Spinal cord (tissue), 10 donors: ENCODE results near the gene UBE2Q1. TPM values are rescaled to one million over a fixed set of nuclear protein-coding genes. Genes with fewer than 3 reads are reported as not detected.

ENCODE experiments used
- DNase-seq, 6 donors: peaks; one replicate each; pipeline versions ENCODE4 v3.0.0 to v3.0.0-alpha.2; 2013 to 2015; ENCODE audit warnings: low spot score in 6 of 6, low read depth in 4 of 6
- H3K27ac ChIP-seq: one replicate; pipeline ENCODE4 v1.5.1; 2013; ENCODE audit warnings: low read depth, low read length, control low read depth
- H3K27me3 ChIP-seq: one replicate; pipeline ENCODE4 v1.6.1; 2013; ENCODE audit warnings: low read length; ENCODE audit not compliant: control insufficient read depth, insufficient read depth
- H3K36me3 ChIP-seq: one replicate; pipeline ENCODE4 v1.6.1; 2013; ENCODE audit warnings: low read length; ENCODE audit not compliant: control insufficient read depth, insufficient read depth
- H3K4me1 ChIP-seq: one replicate; pipeline ENCODE4 v1.6.1; 2013; ENCODE audit warnings: low read length; ENCODE audit not compliant: control insufficient read depth, insufficient read depth
- H3K4me3 ChIP-seq: one replicate; pipeline ENCODE4 v1.5.1; 2013; ENCODE audit warnings: low read depth, low read length, control low read depth
- H3K9me3 ChIP-seq: one replicate; pipeline ENCODE4 v1.6.1; 2013; ENCODE audit warnings: low read length; ENCODE audit not compliant: control insufficient read depth, insufficient read depth
- WGBS: methylation state at CpG from one replicate; pipeline ENCODE4 v1.1.5; 2013; ENCODE audit warnings: missing lambda C conversion rate; ENCODE audit not compliant: insufficient coverage; 5-methylcytosine and 5-hydroxymethylcytosine counted together
- polyA plus RNA-seq, 2 donors: library from polyadenylated mRNA; unstranded; fragments of 120-200 nt; gene quantifications; one replicate each; pipeline ENCODE4 v1.2.1, GENCODE V29; 2013; ENCODE audit not compliant: insufficient read length in 2 of 2
- total RNA-seq, 2 donors: library from RNA; depleted of rRNA in 1 of 2; stranded (reverse); fragments of 120-200 nt in 1 of 2; fragments of >200 nt in 1 of 2; gene quantifications; one replicate each; pipeline versions ENCODE4 v1.2.3 to v1.2.4, GENCODE V29; 2013 to 2014
- donor health status: healthy.

Gene UBE2Q1
- total and polyA plus RNA-seq, 4 donors: 21.1 to 111 (median 72.2) TPM

GRCh38 chr1:154521695-154522094 lies 36.8 kb downstream of the UBE2Q1 start:
- Histone ChIP-seq H3K4me3 (no peak overlapping the region), H3K9me3 (no peaks in the 10 kb centered on the region), H3K36me3 (no peaks in the 10 kb centered on the region), H3K27me3 (no peaks in the 10 kb centered on the region), H3K4me1 (no peaks in the 10 kb centered on the region), H3K27ac (no peak overlapping the region)
- DNase-seq: no peak
- WGBS: 58% methylated on average over 3 of the region's 3 CpGs

- H3K9me3 ChIP-seq: no peaks in the 10 kb centered on the region
- no peaks in the 10 kb centered on the region for H3K4me1 ChIP-seq
- 70% methylated on average over 2 of the region's 3 CpGs for WGBS
- DNase-seq: no peak
- no peaks in the 10 kb centered on the region for H3K27me3 ChIP-seq
- no peak overlapping the region for H3K27ac ChIP-seq
- no peak overlapping the region for H3K4me3 ChIP-seq
- no peaks in the 10 kb centered on the region for H3K36me3 ChIP-seq
Observed at GRCh38 chr1:154520333-154520732, 38.1 kb downstream of the UBE2Q1 start.

- DNase-seq: no peak
- Histone ChIP-seq H3K27me3 (no peaks in the 10 kb centered on the region), H3K27ac (no peak overlapping the region), H3K4me3 (no peak overlapping the region), H3K4me1 (no peaks in the 10 kb centered on the region), H3K36me3 (no peaks in the 10 kb centered on the region), H3K9me3 (no peaks in the 10 kb centered on the region)
- 65% methylated on average over 8 of the region's 9 CpGs for WGBS
Observed at GRCh38 chr1:154519591-154519991, 38.9 kb downstream of the UBE2Q1 start.

- no peak overlapping the region for H3K4me3 ChIP-seq
- H3K4me1 ChIP-seq: no peaks in the 10 kb centered on the region
- no peak for DNase-seq
- no peaks in the 10 kb centered on the region for H3K27me3 ChIP-seq
- H3K36me3 ChIP-seq: no peaks in the 10 kb centered on the region
- H3K9me3 ChIP-seq: no peaks in the 10 kb centered on the region
- H3K27ac ChIP-seq: no peak overlapping the region
- WGBS: 92% methylated on average over 10 of the region's 11 CpGs
Observed at GRCh38 chr1:154517661-154518060, 40.8 kb downstream of the UBE2Q1 start.

- H3K27ac ChIP-seq: no peak overlapping the region
- peaks cover 2% of the 10 kb centered on the region for H3K27me3 ChIP-seq
- DNase-seq: no peak
- no peaks in the 10 kb centered on the region for H3K4me1 ChIP-seq
- H3K4me3 ChIP-seq: no peak overlapping the region
- H3K36me3 ChIP-seq: no peaks in the 10 kb centered on the region
- H3K9me3 ChIP-seq: no peaks in the 10 kb centered on the region
- WGBS: no CpG with 5 or more reads among the region's 7 CpGs
Observed at GRCh38 chr1:154514066-154514553, 44.4 kb downstream of the UBE2Q1 start.

GRCh38 chr1:154512760-154513159 lies 45.7 kb downstream of the UBE2Q1 start:
- H3K27me3 ChIP-seq: peaks cover 4% of the 10 kb centered on the region
- H3K9me3 ChIP-seq: no peaks in the 10 kb centered on the region
- H3K4me1 ChIP-seq: no peaks in the 10 kb centered on the region
- no peak overlapping the region for H3K27ac ChIP-seq
- no peak overlapping the region for H3K4me3 ChIP-seq
- DNase-seq: no peak
- no peaks in the 10 kb centered on the region for H3K36me3 ChIP-seq
- 61% methylated on average over 2 of the region's 3 CpGs for WGBS

GRCh38 chr1:154503898-154504297 lies 54.6 kb downstream of the UBE2Q1 start:
- Histone ChIP-seq H3K4me3 (no peak overlapping the region), H3K9me3 (peaks cover 2% of the 10 kb centered on the region), H3K27me3 (peaks cover 63% of the 10 kb centered on the region), H3K36me3 (no peaks in the 10 kb centered on the region), H3K4me1 (peaks cover 12% of the 10 kb centered on the region), H3K27ac (no peak overlapping the region)
- DNase-seq: no peak
- 100% methylated on average over 1 of the region's 5 CpGs for WGBS

GRCh38 chr1:154502744-154503115 lies 55.7 kb downstream of the UBE2Q1 start:
- Histone ChIP-seq H3K4me1 (peaks cover 12% of the 10 kb centered on the region), H3K27ac (no peak overlapping the region), H3K36me3 (no peaks in the 10 kb centered on the region), H3K27me3 (peaks cover 61% of the 10 kb centered on the region), H3K4me3 (no peak overlapping the region), H3K9me3 (peaks cover 2% of the 10 kb centered on the region)
- no peak for DNase-seq
- WGBS: 8% methylated on average over 43 of the region's 43 CpGs

GRCh38 chr1:154502066-154502743 lies 56.3 kb downstream of the UBE2Q1 start, which contains the start of the genes SHE and TDRD10:
Gene SHE (minus strand): TSS chr1:154502412. CDS start chr1:154502026, 386 bp downstream.
Gene TDRD10 (plus strand): TSS chr1:154502219. CDS start chr1:154506904, 4,685 bp downstream.
- H3K27me3 ChIP-seq: peaks cover 58% of the 10 kb centered on the region
- H3K27ac ChIP-seq: no peak within 1 kb of the TSS
- H3K4me3 ChIP-seq: peak within 1 kb of the TSS; percentile 28
- under 1% methylated on average over 90 of the region's 90 CpGs for WGBS
- no peak for DNase-seq
- peaks cover 2% of the 10 kb centered on the region for H3K9me3 ChIP-seq
- H3K4me1 ChIP-seq: peaks cover 12% of the 10 kb centered on the region
- H3K36me3 ChIP-seq: no peaks in the 10 kb centered on the region

- H3K27me3 ChIP-seq: peaks cover 58% of the 10 kb centered on the region
- peak overlapping the region; percentile 28 for H3K4me3 ChIP-seq
- peaks cover 2% of the 10 kb centered on the region for H3K9me3 ChIP-seq
- 2% methylated on average over 54 of the region's 54 CpGs for WGBS
- no peak overlapping the region for H3K27ac ChIP-seq
- DNase-seq: no peak
- H3K4me1 ChIP-seq: peaks cover 12% of the 10 kb centered on the region
- H3K36me3 ChIP-seq: no peaks in the 10 kb centered on the region
Observed at GRCh38 chr1:154501423-154502065, 56.9 kb downstream of the UBE2Q1 start.
